ENCODE measurements around the gene C3orf38.
"Not testable (repeated sequence)": the region's sequence is repeated elsewhere in the genome, so short reads cannot be mapped to it uniquely, and the experiment has no call there.

The C3orf38 gene

GRCh38 chr3:88149509-88150362 is at the start of gene C3orf38:
Gene C3orf38 (plus strand): TSS chr3:88149959. CDS start chr3:88150053, 94 bp downstream.
- DNase-seq (ENCODE audit: low read depth): peak; percentile 56

GRCh38 chr3:88101142-88101541 is 48.6 kb upstream of the C3orf38 start:
- DNase-seq (ENCODE audit: low read depth): no peak

GRCh38 chr3:88105325-88105724 is 44.4 kb upstream of the C3orf38 start:
- peak; percentile 4 for DNase-seq (ENCODE audit: low read depth)

GRCh38 chr3:88112289-88112688 is 37.5 kb upstream of the C3orf38 start:
- DNase-seq (ENCODE audit: low read depth): no peak

- DNase-seq (ENCODE audit: low read depth): peak; percentile 37
Observed at GRCh38 chr3:88113311-88114162, 36.2 kb upstream of the C3orf38 start.

- no peak for DNase-seq (ENCODE audit: low read depth)
Observed at GRCh38 chr3:88114878-88115549, 34.7 kb upstream of the C3orf38 start.

- DNase-seq (ENCODE audit: low read depth): no peak
Observed at GRCh38 chr3:88117683-88118082, 32.1 kb upstream of the C3orf38 start.

GRCh38 chr3:88118603-88119002 is 31.2 kb upstream of the C3orf38 start:
- DNase-seq (ENCODE audit: low read depth): not testable (repeated sequence)

GRCh38 chr3:88123526-88123925 is 26.2 kb upstream of the C3orf38 start:
- DNase-seq (ENCODE audit: low read depth): no peak

- no peak for DNase-seq (ENCODE audit: low read depth)
Observed at GRCh38 chr3:88131695-88132094, 18.1 kb upstream of the C3orf38 start.

GRCh38 chr3:88132894-88133293 is 16.9 kb upstream of the C3orf38 start:
- DNase-seq (ENCODE audit: low read depth): no peak

GRCh38 chr3:88133711-88134263 is 16.0 kb upstream of the C3orf38 start:
- no peak for DNase-seq (ENCODE audit: low read depth)

GRCh38 chr3:88137836-88138235 is 11.9 kb upstream of the C3orf38 start:
- no peak for DNase-seq (ENCODE audit: low read depth)

GRCh38 chr3:88141458-88142083 is 8.2 kb upstream of the C3orf38 start:
- peak; percentile 68 for DNase-seq (ENCODE audit: low read depth)

- DNase-seq (ENCODE audit: low read depth): no peak
Observed at GRCh38 chr3:88142094-88142624, 7.6 kb upstream of the C3orf38 start.

GRCh38 chr3:88147261-88147660 is 2.5 kb upstream of the C3orf38 start:
- DNase-seq (ENCODE audit: low read depth): no peak

- DNase-seq (ENCODE audit: low read depth): no peak
Observed at GRCh38 chr3:88148651-88149050, 1.1 kb upstream of the C3orf38 start.

- no peak for DNase-seq (ENCODE audit: low read depth)
Observed at GRCh38 chr3:88149101-88149508, 654 bp upstream of the C3orf38 start.

- DNase-seq (ENCODE audit: low read depth): no peak
Observed at GRCh38 chr3:88150371-88150770, 612 bp downstream of the C3orf38 start.

- DNase-seq (ENCODE audit: low read depth): no peak
Observed at GRCh38 chr3:88150806-88151205, 1.0 kb downstream of the C3orf38 start.

- DNase-seq (ENCODE audit: low read depth): no peak
Observed at GRCh38 chr3:88151358-88151757, 1.6 kb downstream of the C3orf38 start.
